HAP-1 (cell line): ENCODE results near the gene TNFRSF14.

Source experiments
- DNase-seq, 2 experiments: peaks; one replicate each; pipeline ENCODE4 v3.0.0-alpha.2; 2016 to 2020; ENCODE audit warnings: low spot score in 2 of 2
- H3K27me3 ChIP-seq: fragments of 250-450 bp; sonication (Bioruptor Pico); 2 replicates; pipeline ENCODE4 v1.5.1; 2020; ENCODE audit warnings: low read depth, mild to moderate bottlenecking, moderate library complexity
- H3K36me3 ChIP-seq: fragments of 250-450 bp; sonication (Bioruptor Pico); replicated peaks from 2 replicates; pipeline ENCODE4 v1.5.1; 2020; ENCODE audit warnings: mild to moderate bottlenecking
- H3K4me1 ChIP-seq: fragments of 250-450 bp; sonication (Bioruptor Pico); 2 replicates; pipeline ENCODE4 v1.5.1; 2020; ENCODE audit warnings: mild to moderate bottlenecking
- H3K4me3 ChIP-seq: fragments of 250-450 bp; sonication (Bioruptor Pico); 2 replicates; pipeline ENCODE4 v1.5.1; 2020; ENCODE audit warnings: mild to moderate bottlenecking, moderate library complexity
- H3K9me3 ChIP-seq: fragments of 250-450 bp; sonication (Bioruptor Pico); 2 replicates; pipeline ENCODE4 v1.5.1; 2020; ENCODE audit warnings: mild to moderate bottlenecking, moderate library complexity
- in situ Hi-C: fragments of 300-500 bp; cut with MboI; formaldehyde crosslinking; loops from 3 replicates; pipeline ENCODE4 v1.14.3; 2020; ENCODE audit warnings: low sequenced_read_pairs, inconsistent platforms, mixed read lengths

The TNFRSF14 gene

DNA sequence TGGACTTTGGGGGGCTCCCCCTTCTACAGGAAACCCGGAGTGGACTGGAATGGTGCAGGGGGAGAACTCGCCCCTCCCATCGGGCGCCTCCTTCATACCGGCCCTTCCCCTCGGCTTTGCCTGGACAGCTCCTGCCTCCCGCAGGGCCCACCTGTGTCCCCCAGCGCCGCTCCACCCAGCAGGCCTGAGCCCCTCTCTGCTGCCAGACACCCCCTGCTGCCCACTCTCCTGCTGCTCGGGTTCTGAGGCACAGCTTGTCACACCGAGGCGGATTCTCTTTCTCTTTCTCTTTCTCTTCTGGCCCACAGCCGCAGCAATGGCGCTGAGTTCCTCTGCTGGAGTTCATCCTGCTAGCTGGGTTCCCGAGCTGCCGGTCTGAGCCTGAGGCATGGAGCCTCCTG, at the start of gene TNFRSF14:
TSS of gene TNFRSF14 (plus strand) at position 95 of the 401 bp plus-strand sequence. CDS start at position 389, 294 bp downstream.
- Histone ChIP-seq H3K4me3 (no peak within 1 kb of the TSS), H3K27me3 (no peaks in the 10 kb centered on the region), H3K9me3 (no peaks in the 10 kb centered on the region), H3K4me1 (no peaks in the 10 kb centered on the region), H3K36me3 (no peaks in the 10 kb centered on the region)
- in situ Hi-C loops = no loop called here
- no peak for DNase-seq

DNA sequence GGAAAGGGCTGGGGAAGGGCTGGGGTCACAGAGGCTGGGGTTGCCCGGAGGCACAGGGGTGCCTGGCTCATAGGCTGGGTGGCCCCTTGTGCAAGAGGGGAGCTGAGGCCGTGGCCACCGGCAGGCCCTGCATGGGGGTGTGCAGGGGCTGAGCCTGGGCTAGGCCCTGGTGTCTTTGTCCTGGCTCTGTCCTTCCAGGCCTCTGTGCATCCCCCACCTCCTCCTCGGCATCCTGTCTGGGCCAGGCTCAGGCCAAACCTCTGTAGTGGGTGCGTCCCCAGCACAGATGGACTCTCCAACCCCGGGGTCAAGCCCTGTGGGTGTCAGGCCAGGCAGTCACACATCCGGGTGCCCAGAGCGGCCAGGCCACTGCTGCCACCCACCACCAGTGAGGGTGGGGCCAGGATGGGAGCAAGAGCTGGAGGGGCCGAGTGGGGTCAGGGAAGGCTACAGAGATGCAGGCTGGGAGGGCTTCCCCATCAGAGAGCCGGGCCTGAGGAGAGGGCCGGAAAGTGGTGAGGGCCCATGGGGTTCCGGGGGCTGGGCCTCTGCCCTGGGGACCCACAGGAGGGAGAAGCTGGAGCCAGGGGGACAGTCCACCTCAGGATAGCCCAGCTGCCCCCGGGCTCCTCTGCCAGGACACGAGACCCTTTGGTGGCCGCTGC, 49.1 kb upstream of the TNFRSF14 start:
- no peak for DNase-seq
- H3K4me3 ChIP-seq = no peak overlapping the region
- H3K36me3 ChIP-seq = peaks cover 29% of the 10 kb centered on the region
- in situ Hi-C loops = no loop called here
- H3K27me3 ChIP-seq = peaks cover 7% of the 10 kb centered on the region
- H3K9me3 ChIP-seq = no peaks in the 10 kb centered on the region
- no peaks in the 10 kb centered on the region for H3K4me1 ChIP-seq

DNA sequence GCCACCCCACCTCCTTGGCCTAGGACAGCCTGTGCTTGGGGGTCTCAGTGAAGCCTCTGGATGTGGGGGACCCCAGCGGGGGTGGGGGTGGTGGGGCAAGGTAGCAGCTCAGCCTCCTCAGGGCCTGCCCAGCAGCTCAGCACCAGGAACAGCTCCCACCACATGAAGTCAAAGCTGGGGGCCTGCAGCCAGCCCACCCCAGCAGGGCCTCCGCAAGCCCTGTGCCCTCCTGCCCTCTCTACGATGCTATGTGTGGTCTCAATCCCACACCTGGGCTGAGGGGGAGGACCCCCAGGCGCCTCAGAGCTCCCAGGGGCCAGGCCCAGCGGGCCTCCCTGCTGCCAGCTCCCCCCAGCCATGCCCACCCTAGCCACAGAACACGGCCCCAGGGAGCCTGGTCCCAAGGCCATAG, 48.4 kb upstream of the TNFRSF14 start:
- Histone ChIP-seq H3K27me3 (peaks cover 5% of the 10 kb centered on the region), H3K9me3 (no peaks in the 10 kb centered on the region), H3K4me3 (no peak overlapping the region), H3K36me3 (peaks cover 34% of the 10 kb centered on the region), H3K4me1 (no peaks in the 10 kb centered on the region)
- DNase-seq = no peak
- in situ Hi-C loops = no loop called here

DNA sequence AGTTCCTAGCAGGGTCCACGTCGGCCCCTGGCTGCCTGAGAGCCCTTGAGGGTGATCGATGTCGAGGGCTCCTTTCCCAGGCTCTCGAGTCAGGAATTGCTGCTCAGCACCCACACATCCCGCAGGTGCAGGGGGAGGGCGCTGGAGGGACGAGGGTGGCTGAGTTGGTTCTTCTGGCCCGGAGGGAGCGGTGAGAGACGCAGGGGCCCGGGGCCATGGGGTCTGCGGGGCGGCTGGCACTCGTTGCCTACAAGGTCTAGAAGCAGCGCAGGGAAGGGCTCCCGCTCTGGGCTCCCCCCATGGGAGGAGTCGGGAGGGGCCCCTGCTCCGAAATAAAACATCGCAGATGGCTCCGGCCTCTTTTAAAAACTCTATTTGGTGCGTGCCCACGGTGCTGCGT, 48.0 kb upstream of the TNFRSF14 start:
- no peaks in the 10 kb centered on the region for H3K4me1 ChIP-seq
- no peak overlapping the region for H3K4me3 ChIP-seq
- in situ Hi-C loops = no loop called here
- peaks cover 1% of the 10 kb centered on the region for H3K27me3 ChIP-seq
- H3K9me3 ChIP-seq = no peaks in the 10 kb centered on the region
- peaks cover 38% of the 10 kb centered on the region for H3K36me3 ChIP-seq
- no peak for DNase-seq

DNA sequence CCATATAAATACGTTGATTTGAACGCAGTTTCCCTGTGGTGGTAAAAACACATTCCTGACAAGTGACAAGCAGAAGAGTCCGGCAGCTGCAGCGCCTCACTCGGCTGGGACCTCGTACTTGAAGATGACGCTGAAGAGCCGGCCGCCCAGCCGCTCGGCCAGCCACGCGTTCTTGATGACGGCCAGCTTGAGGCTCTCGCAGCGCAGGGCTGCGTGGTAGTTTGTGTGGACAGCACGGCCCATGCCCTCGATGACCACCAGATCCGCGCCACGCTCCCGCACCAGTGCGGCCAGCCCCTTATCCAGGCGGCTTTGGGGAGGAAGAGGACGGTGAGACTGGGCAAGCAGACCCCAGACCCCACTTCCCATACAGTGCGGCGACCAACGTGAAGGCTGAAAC, 47.4 kb upstream of the TNFRSF14 start:
- no peak for DNase-seq
- Histone ChIP-seq H3K4me1 (no peaks in the 10 kb centered on the region), H3K9me3 (no peaks in the 10 kb centered on the region), H3K36me3 (peaks cover 43% of the 10 kb centered on the region), H3K4me3 (no peak overlapping the region), H3K27me3 (no peaks in the 10 kb centered on the region; the same call in none of the 2 replicates)
- in situ Hi-C loops = no loop called here

DNA sequence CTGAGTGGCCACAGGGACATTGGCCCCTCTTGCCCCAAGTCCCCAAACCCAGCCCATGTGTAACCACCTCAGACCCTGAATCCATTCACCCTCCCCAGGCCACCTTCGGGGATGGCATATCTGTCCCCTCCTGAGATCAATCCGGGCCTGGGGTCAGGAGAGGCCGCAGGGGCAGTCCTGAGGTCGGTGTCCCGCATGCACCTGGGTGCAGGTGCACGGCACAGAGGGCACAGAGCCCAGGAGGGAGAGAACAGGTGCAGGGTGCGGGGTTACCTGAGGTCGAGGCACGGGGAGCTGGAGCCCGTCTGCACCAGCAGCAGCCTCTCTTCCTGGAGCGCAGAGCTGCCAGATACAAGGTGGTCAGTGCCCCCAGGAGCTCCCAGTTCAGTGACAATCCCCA, 46.6 kb upstream of the TNFRSF14 start:
- H3K27me3 ChIP-seq = no peaks in the 10 kb centered on the region; the same call in none of the 2 replicates
- no peak for DNase-seq
- H3K4me3 ChIP-seq = no peak overlapping the region
- H3K9me3 ChIP-seq = no peaks in the 10 kb centered on the region
- H3K4me1 ChIP-seq = no peaks in the 10 kb centered on the region
- in situ Hi-C loops = no loop called here
- peaks cover 48% of the 10 kb centered on the region for H3K36me3 ChIP-seq

DNA sequence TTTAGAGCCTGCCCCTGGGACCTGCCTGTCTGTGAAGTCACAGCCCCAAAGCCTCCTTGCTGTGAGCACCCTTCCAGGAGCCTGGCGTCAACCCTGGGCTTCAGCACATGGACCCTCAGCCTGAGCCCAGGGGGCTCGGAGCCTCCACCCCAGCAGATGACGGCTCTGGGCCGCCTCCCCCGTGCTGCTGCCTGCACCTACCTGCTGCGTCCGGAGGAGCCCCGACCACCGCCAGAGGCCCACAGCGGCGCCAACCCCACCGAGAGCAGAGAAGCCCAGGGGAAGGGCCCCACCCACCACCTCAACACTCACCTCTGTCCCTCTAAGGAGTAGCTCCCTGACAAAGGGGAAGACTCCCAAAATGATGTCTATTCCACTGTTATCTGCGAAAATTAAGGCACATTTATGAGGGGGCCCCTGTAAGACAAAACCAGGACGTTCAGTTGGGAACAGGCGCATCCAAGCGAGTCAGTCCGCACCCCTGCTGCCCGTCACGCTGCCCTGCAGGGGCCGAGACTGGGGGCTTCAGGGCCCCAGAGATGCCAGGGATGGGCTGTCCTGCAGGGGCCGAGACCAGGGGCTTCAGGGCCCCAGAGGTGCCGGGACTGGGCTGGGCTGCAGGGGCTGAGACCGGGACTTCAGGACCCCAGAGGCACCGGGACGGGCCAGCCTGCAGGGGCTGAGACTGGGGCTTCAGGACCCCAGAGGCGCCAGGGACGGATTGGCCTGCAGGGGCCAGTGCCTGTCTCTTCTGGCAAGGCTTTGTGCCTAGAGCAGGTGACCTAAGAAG, 45.6 kb upstream of the TNFRSF14 start:
- H3K36me3 ChIP-seq = peaks cover 50% of the 10 kb centered on the region
- H3K4me3 ChIP-seq = no peak overlapping the region
- no peaks in the 10 kb centered on the region for H3K27me3 ChIP-seq
- no peaks in the 10 kb centered on the region for H3K4me1 ChIP-seq
- no peak for DNase-seq
- no peaks in the 10 kb centered on the region for H3K9me3 ChIP-seq
- in situ Hi-C loops = no loop called here

DNA sequence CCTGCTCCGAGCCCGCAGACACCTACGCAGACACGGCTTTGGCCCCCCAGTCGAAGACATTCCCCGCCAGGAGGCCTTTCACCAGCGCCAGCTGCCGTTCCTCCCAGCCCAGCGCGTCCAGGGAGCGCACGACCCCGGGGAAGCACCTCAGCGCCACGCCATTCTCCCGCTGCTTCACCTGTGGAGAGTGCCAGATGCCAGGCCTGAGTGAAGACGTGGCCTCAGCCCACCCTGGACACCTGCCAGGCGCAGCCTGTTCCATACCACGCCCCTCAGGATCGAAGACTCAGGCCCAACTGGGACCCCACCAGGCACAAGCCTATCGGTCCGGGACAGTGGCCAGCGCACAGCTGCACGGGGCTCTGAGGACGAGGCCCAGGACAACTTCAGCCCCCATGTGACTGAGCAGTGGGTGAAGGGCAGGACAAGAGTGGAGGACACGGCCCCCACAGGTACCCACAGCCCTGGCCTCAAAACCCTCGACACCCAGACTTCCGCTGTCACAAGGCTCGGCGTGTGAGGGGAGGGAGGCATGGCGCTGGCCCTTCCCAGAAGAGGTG, 43.2 kb upstream of the TNFRSF14 start:
- Histone ChIP-seq H3K27me3 (no peaks in the 10 kb centered on the region), H3K4me3 (no peak overlapping the region), H3K9me3 (no peaks in the 10 kb centered on the region), H3K4me1 (no peaks in the 10 kb centered on the region), H3K36me3 (peaks cover 72% of the 10 kb centered on the region)
- no peak for DNase-seq
- in situ Hi-C loops = no loop called here

DNA sequence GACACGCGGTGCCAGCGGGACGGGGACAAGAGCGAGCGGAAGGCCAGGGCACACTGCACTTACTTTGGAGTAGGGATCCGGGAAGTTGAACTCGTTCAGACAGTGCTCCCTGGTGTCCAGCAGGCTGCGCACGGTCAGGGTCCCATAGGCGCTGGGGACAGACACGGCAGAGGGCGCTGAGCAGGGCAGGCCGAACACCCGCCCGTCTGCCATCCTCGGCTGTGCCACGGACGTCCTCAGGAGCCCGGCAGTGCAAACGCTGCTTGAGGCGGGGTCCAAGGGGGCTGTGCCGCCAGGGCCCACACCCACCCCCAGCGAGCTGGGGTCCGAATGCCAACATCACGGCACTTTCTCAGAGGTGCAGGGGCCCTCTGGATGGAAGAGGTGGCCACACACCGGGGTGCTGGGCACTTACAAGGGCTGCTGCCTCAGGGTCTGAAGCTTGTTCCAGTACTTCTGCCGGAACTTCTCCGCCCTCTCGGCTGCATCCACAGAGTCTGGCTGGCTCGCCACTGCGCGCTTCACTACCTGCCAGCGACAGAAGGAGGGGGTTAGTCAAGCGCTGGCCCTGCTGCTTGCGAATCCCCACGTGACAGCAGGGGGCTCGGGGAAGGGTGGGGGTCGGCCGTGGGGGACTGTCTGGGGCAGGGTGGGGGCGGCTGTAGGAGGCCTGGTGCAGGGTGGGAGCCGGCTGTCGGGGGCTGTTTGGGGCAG, 42.1 kb upstream of the TNFRSF14 start:
- in situ Hi-C loops = no loop called here
- Histone ChIP-seq H3K27me3 (no peaks in the 10 kb centered on the region), H3K36me3 (peaks cover 82% of the 10 kb centered on the region), H3K9me3 (no peaks in the 10 kb centered on the region), H3K4me1 (no peaks in the 10 kb centered on the region), H3K4me3 (no peak overlapping the region)
- DNase-seq = no peak

DNA sequence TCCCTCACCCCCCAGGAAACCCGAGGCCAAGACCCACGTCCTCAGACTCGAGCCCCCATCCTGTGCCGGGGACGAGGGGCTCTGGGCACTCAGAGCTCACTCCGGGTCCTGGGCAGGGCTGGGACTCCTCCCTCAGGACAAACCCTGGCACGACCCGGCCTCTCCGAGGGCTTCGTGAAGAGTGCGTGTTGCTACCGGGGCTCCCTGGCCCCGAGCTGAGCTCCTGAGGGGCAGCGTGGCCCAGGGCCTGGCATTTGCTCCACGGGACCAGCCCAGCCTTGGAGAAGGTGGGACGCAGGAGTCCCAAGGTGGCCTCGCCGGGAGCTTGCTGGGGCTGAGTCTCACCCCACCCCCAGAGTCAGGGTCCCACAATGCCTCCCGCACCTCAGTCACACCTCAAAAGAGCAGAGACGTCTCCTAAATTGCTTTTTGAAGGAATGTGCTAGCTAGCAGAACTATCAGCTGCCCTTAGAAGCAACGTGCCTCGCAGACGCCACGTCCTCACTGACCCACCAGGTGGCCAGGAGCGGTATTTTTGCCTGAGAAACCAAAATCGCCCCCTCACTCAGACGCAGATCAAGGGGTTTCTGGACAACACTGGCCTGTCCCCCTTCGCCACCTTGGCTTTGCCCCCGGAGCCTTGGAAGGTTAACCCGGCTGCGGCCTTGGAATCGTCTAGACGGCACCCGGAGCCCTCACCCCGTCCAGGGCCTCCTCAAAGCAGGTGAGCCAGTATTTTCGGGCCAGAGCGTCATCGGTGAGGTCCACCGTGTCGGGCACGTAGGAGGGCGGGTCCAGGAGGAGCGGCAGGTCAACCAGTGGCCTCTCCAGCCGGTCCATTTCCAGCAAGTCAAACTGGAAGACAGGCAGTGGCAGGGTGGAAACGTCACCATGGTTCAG, 41.1 kb upstream of the TNFRSF14 start:
- H3K36me3 ChIP-seq = peaks cover 82% of the 10 kb centered on the region

DNA sequence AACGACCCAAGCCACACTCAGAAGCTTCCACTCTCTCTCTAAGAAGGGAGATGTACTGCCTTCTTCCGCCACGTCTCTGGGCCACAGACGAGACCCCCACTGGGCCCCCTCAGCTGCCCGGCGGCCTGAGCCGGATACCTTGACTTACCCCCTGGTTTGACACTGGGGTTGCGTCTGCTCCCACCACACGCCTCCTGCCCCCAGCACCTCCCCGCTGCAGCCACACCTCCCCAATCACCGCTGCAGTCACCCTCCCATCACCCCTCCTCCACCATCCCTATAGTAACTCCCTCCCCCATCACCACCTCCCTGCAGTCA, 40.4 kb upstream of the TNFRSF14 start:
- no peaks in the 10 kb centered on the region for H3K9me3 ChIP-seq
- in situ Hi-C loops = no loop called here
- H3K27me3 ChIP-seq = no peaks in the 10 kb centered on the region
- H3K4me1 ChIP-seq = no peaks in the 10 kb centered on the region
- peaks cover 78% of the 10 kb centered on the region for H3K36me3 ChIP-seq
- no peak for DNase-seq
- H3K4me3 ChIP-seq = no peak overlapping the region

More for the DNA sequence above, 41.1 kb upstream of the TNFRSF14 start:
- Histone ChIP-seq H3K4me3 (no peak overlapping the region), H3K4me1 (no peaks in the 10 kb centered on the region), H3K27me3 (no peaks in the 10 kb centered on the region), H3K9me3 (no peaks in the 10 kb centered on the region)
- in situ Hi-C loops = no loop called here
- no peak for DNase-seq

DNA sequence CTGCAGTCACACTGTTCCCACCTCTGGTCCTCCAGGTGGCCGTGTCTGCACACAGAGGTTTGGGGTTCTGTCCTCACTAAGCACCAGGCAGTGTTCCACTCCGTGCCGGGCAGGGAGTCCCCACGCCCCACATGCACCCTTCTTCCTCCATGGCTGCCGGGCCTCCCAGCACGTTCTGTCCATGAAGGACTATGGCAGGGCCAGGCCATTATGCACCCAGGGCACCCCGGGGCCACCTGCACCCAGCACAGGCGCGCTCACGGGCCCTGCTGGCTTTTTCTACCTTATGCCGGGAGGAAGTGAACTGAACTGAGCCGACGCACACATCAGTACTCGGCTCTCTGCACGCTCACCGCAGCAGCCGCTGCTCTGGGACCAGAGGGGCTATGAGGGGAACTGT, 40.0 kb upstream of the TNFRSF14 start:
- Histone ChIP-seq H3K27me3 (no peaks in the 10 kb centered on the region), H3K4me1 (no peaks in the 10 kb centered on the region), H3K9me3 (no peaks in the 10 kb centered on the region), H3K36me3 (peaks cover 78% of the 10 kb centered on the region), H3K4me3 (no peak overlapping the region)
- no peak for DNase-seq
- in situ Hi-C loops = no loop called here

DNA sequence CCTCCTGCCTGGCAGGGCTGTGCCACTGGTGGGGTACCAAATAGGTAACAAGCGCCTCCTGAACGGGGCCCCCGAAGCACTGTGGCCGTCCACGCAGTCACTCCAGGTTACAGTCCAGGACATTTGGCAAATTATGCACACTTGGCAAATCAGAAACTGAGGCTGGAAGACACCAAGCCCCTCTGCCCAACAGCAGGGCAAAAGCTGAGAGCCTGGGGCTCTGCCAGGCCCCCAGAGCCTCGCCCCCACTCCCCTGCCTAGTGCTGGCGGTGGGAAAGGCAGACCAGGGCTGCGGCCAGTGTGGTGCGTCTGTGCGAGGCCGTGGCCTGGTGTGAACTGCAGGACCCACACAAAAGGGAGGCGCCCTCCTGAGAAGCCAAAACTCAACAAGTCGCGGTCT, 39.2 kb upstream of the TNFRSF14 start:
- H3K27me3 ChIP-seq = no peaks in the 10 kb centered on the region
- H3K4me3 ChIP-seq = no peak overlapping the region
- in situ Hi-C loops = no loop called here
- no peaks in the 10 kb centered on the region for H3K4me1 ChIP-seq
- H3K36me3 ChIP-seq = peaks cover 75% of the 10 kb centered on the region
- no peaks in the 10 kb centered on the region for H3K9me3 ChIP-seq
- no peak for DNase-seq
